SK-N-SH (cell line): Measurements from ENCODE around the gene CPTP. TPM values are rescaled to one million over a fixed set of nuclear protein-coding genes. Genes with fewer than 3 reads are reported as not detected.

Experiments
- CTCF ChIA-PET: fragments of 300-600, 350-600 bp; formaldehyde crosslinking; extraction: SDS; loops from one replicate; lab custom pipeline; 2021; lab: Yijun Ruan, JAX
- POLR2A ChIA-PET: fragments of 350-600 bp; sonication (Branson Sonifier 250); formaldehyde crosslinking; extraction: SDS; loops from one replicate; lab custom pipeline; 2020; ENCODE audit warnings: antibody characterized with exemption, inconsistent platforms; lab: Yijun Ruan, JAX
- DNase-seq: peaks from one replicate; pipeline ENCODE4 v3.0.0; 2012
- H2AFZ ChIP-seq: fragments of 200-600 bp; sonication (generic); 2 replicates; pipeline ENCODE4 v1.8.1; 2016; ENCODE audit warnings: antibody characterized with exemption, mild to moderate bottlenecking, low read depth
- H3F3A ChIP-seq: fragments of 200-600 bp; sonication (generic); replicated peaks from 2 replicates; pipeline ENCODE3; 2016; ENCODE audit warnings: antibody characterized with exemption, mild to moderate bottlenecking; ENCODE audit not compliant: insufficient read depth
- H3K27ac ChIP-seq, 2 experiments: fragments of 200-500 bp in 1 of 2; fragments of 200-600 bp in 1 of 2; sonication (Bioruptor generic) in 1 of 2; sonication (generic), shearing (Covaris generic) in 1 of 2; 2 replicates each; pipeline versions ENCODE4 v1.5.1 to v1.6.1; 2014 to 2016; ENCODE audit warnings: low read depth in 2 of 2, inconsistent platforms in 1 of 2, low read length in 1 of 2, mild to moderate bottlenecking in 1 of 2, mixed read lengths in 1 of 2
- H3K27me3 ChIP-seq: fragments of 200-600 bp; sonication (generic), shearing (Covaris generic); 2 replicates; pipeline ENCODE4 v1.6.1; 2016; ENCODE audit warnings: mixed run types; ENCODE audit not compliant: insufficient read depth
- H3K36me3 ChIP-seq, 2 experiments: fragments of 200-500 bp in 1 of 2; fragments of 200-600 bp in 1 of 2; sonication (Bioruptor generic) in 1 of 2; sonication (generic) in 1 of 2; replicated peaks in 1 of 2; 2 replicates each; pipeline versions ENCODE3 to v1.5.1; 2014 to 2016; ENCODE audit warnings: low read length in 1 of 2, mild to moderate bottlenecking in 1 of 2; ENCODE audit not compliant: insufficient read depth in 2 of 2, control insufficient read depth in 1 of 2
- H3K4me1 ChIP-seq, 2 experiments: fragments of 200-500 bp in 1 of 2; fragments of 200-600 bp in 1 of 2; sonication (Bioruptor generic) in 1 of 2; sonication (generic), shearing (Covaris generic) in 1 of 2; 2 replicates each; pipeline versions ENCODE4 v1.5.1 to v1.6.1; 2014 to 2016; ENCODE audit warnings: low read depth in 1 of 2, low read length in 1 of 2, mixed run types in 1 of 2; ENCODE audit not compliant: insufficient read depth in 2 of 2, control insufficient read depth in 1 of 2
- H3K4me2 ChIP-seq: fragments of 200-600 bp; sonication (generic), shearing (Covaris generic); 2 replicates; pipeline ENCODE4 v1.6.1; 2017; ENCODE audit warnings: mixed run types
- H3K4me3 ChIP-seq, 2 experiments: fragments of 200-500 bp in 1 of 2; fragments of 200-600 bp in 1 of 2; sonication (Bioruptor generic) in 1 of 2; sonication (generic), shearing (Covaris generic) in 1 of 2; 2 replicates each; pipeline versions ENCODE4 v1.5.1 to v1.8.1; 2014 to 2016; ENCODE audit warnings: low read depth in 2 of 2, inconsistent platforms in 1 of 2, low read length in 1 of 2, mild to moderate bottlenecking in 1 of 2, mixed read lengths in 1 of 2, moderate library complexity in 1 of 2
- H3K79me2 ChIP-seq: fragments of 200-600 bp; sonication (generic); 2 replicates; pipeline ENCODE4 v1.8.1; 2017; ENCODE audit warnings: mild to moderate bottlenecking; ENCODE audit not compliant: insufficient read depth
- H3K9ac ChIP-seq: fragments of 200-600 bp; sonication (generic); 2 replicates; pipeline ENCODE4 v1.6.1; 2017; ENCODE audit warnings: mixed run types
- H3K9me2 ChIP-seq: fragments of 200-600 bp; sonication (generic); 2 replicates; pipeline ENCODE4 v1.6.1; 2017; ENCODE audit warnings: mixed run types
- H3K9me3 ChIP-seq: fragments of 200-600 bp; sonication (generic); 2 replicates; pipeline ENCODE4 v1.6.1; 2017; ENCODE audit warnings: mixed run types, mild to moderate bottlenecking, moderate library complexity
- H4K20me1 ChIP-seq: fragments of 200-600 bp; sonication (generic); 2 replicates; pipeline ENCODE4 v1.6.1; 2017; ENCODE audit warnings: mild to moderate bottlenecking, mixed run types; ENCODE audit not compliant: insufficient read depth
- ELF1 ChIP-seq: IDR thresholded peaks from 2 replicates; pipeline ENCODE4 v1.4.0; 2012
- EZH2phosphoT487 ChIP-seq: fragments of 200-600 bp; sonication (generic); IDR thresholded peaks from 2 replicates; pipeline ENCODE4 v1.6.1; 2017; ENCODE audit warnings: low read depth, mixed run types, mild to moderate bottlenecking, antibody characterized with exemption, moderate library complexity, borderline replicate concordance
- FOSL2 ChIP-seq: IDR thresholded peaks from 2 replicates; pipeline ENCODE4 v1.4.0; 2012; ENCODE audit warnings: low read depth, mild to moderate bottlenecking, moderate library complexity, borderline replicate concordance
- FOXJ3 ChIP-seq: sonication (generic); formaldehyde crosslinking; IDR thresholded peaks from 2 replicates; pipeline ENCODE4 v1.5.1; 2020; ENCODE audit warnings: mild to moderate bottlenecking, missing genetic modification reagents
- GABPA ChIP-seq: IDR thresholded peaks from 2 replicates; pipeline ENCODE4 v1.4.0; 2012; ENCODE audit warnings: low read depth, mild to moderate bottlenecking
- MEF2A ChIP-seq: IDR thresholded peaks from 2 replicates; pipeline ENCODE4 v1.4.0; 2012; ENCODE audit warnings: low read depth, borderline replicate concordance
- PBX3 ChIP-seq: IDR thresholded peaks from 2 replicates; pipeline ENCODE4; 2012
- POLR2AphosphoS5 ChIP-seq: IDR thresholded peaks from 2 replicates; pipeline ENCODE4 v1.6.1; 2012; ENCODE audit warnings: low read depth, low read length
- RFX5 ChIP-seq: IDR thresholded peaks from 2 replicates; pipeline ENCODE4 v1.6.1; 2012; ENCODE audit warnings: mild to moderate bottlenecking, improper control_type of control experiment, low read length
- TAF1 ChIP-seq: IDR thresholded peaks from 2 replicates; pipeline ENCODE4 v1.6.1; 2012; ENCODE audit warnings: low read depth, mild to moderate bottlenecking, low read length, moderate library complexity, borderline replicate concordance
- TCF12 ChIP-seq: IDR thresholded peaks from 2 replicates; pipeline ENCODE4 v1.4.0; 2012
- TEAD4 ChIP-seq: IDR thresholded peaks from 2 replicates; pipeline ENCODE4 v1.4.0; 2012; ENCODE audit warnings: mild to moderate bottlenecking, borderline replicate concordance; ENCODE audit not compliant: insufficient read depth
- ZBTB33 ChIP-seq: IDR thresholded peaks from 2 replicates; pipeline ENCODE4 v1.4.0; 2012; ENCODE audit warnings: low read depth, borderline replicate concordance
- WGBS: methylation state at CpG from one replicate; pipeline ENCODE4 v1.1.6; 2017; ENCODE audit warnings: low lambda C conversion rate; 5-methylcytosine and 5-hydroxymethylcytosine counted together
- polyA plus RNA-seq, 3 experiments: library from polyadenylated mRNA; depleted of rRNA; stranded (reverse); fragments of >200 nt; gene quantifications; 2 replicates each; pipeline ENCODE4 v1.2.3, GENCODE V29; 2012

The CPTP gene
- polyA plus RNA-seq, 1 of the 3 experiments (the other 2 are of a cell fraction): 13.4 TPM

- Histone ChIP-seq H3K9ac (no peak overlapping the region), H3K79me2 (peaks cover 21% of the 10 kb centered on the region), H2AFZ (no peak overlapping the region), H3K4me1 (peaks cover 0 to 46% of the 10 kb centered on the region in 2 experiments; a peak in 1 of 4 replicates), H3K4me3 (no peak overlapping the region), H4K20me1 (peaks cover 12% of the 10 kb centered on the region), H3F3A (peaks cover 5% of the 10 kb centered on the region), H3K9me2 (no peaks in the 10 kb centered on the region), H3K9me3 (no peaks in the 10 kb centered on the region), H3K27me3 (no peaks in the 10 kb centered on the region), H3K27ac (no peak overlapping the region; a peak in 1 of 4 replicates), H3K36me3 (no peaks in the 10 kb centered on the region), H3K4me2 (no peak overlapping the region)
- no peak for TF ChIP-seq TEAD4
- no peak for TF ChIP-seq ZBTB33
- TF ChIP-seq EZH2phosphoT487: no peak
- TF ChIP-seq MEF2A: no peak
- no peak for TF ChIP-seq TAF1
- no peak for TF ChIP-seq TCF12
- TF ChIP-seq RFX5: no peak
- TF ChIP-seq GABPA: no peak
- 90% methylated on average over 15 of the region's 29 CpGs for whole genome bisulfite sequencing
- CTCF ChIA-PET: interaction anchor here (0.6 to 5.1 kb wide), 8 partner anchors 9 to 631 kb away, joined by 3 to 48 read pairs (median 4); partner anchors contain the start of gene AURKAIP1
- no peak for DNase-seq
- POLR2A ChIA-PET: interaction anchor here (0.6 to 0.9 kb wide), 2 partner anchors 19 to 24 kb away, joined by 3 read pairs; no protein-coding TSS in a partner anchor
Measured at GRCh38 chr1:1351511-1352427, 27.2 kb downstream of the CPTP start.

GRCh38 chr1:1352786-1353388 is 28.3 kb downstream of the CPTP start:
- Histone ChIP-seq H3K27ac (no peak overlapping the region), H3K9me3 (no peaks in the 10 kb centered on the region), H4K20me1 (peaks cover 2% of the 10 kb centered on the region; the same call in 1 of the 2 replicates), H3K4me2 (no peak overlapping the region), H3K9ac (no peak overlapping the region), H3K79me2 (peaks cover 10% of the 10 kb centered on the region), H3K36me3 (no peaks in the 10 kb centered on the region), H3K4me1 (peaks cover 0 to 40% of the 10 kb centered on the region in 2 experiments; a peak in 1 of 4 replicates), H3K4me3 (no peak overlapping the region), H3F3A (peaks cover 5% of the 10 kb centered on the region), H2AFZ (no peak overlapping the region), H3K27me3 (no peaks in the 10 kb centered on the region), H3K9me2 (no peaks in the 10 kb centered on the region)
- WGBS: 100% methylated on average over 1 of the region's 5 CpGs
- DNase-seq: no peak
- CTCF ChIA-PET: interaction anchor here (1.7 to 5.1 kb wide), 2 partner anchors 19 to 22 kb away, joined by 8 to 48 read pairs; partner anchors contain the start of gene AURKAIP1
- POLR2A ChIA-PET: interaction anchor here (0.6 kb wide), 1 partner anchor 23 kb away, joined by 3 read pairs; no protein-coding TSS in a partner anchor
- peak; percentile 34; the same call in 1 of the 2 replicates for TF ChIP-seq POLR2AphosphoS5
- no peak for TF ChIP-seq ELF1
- no peak for TF ChIP-seq FOXJ3
- no peak for TF ChIP-seq FOSL2
- peak; percentile 14; the same call in 1 of the 2 replicates for TF ChIP-seq PBX3
